Neural cell (in vitro differentiated cells): ENCODE results near the gene LZTS2.

Source experiments
- EP300 ChIP-seq: fragments of 450-650 bp; conservative IDR thresholded peaks from 2 replicates; pipeline ENCODE4 v1.6.1; 2014; ENCODE audit warnings: antibody characterized with exemption, mild to moderate bottlenecking, moderate library complexity; ENCODE audit not compliant: poor library complexity, severe bottlenecking
- EZH2 ChIP-seq: fragments of 200-600, 300-800 bp; shearing (Covaris generic), sonication (generic); IDR thresholded peaks from 2 replicates; pipeline ENCODE4 v1.6.1; 2014; ENCODE audit warnings: antibody characterized with exemption, low read length, borderline replicate concordance, mild to moderate bottlenecking; ENCODE audit not compliant: insufficient read depth, poor library complexity, severe bottlenecking
- POLR2AphosphoS5 ChIP-seq: IDR thresholded peaks from 2 replicates; pipeline ENCODE4 v1.6.1; 2012
- TF ChIP-seq, protein P1 (sequence below): fragments of 450-650 bp; IDR thresholded peaks from 2 replicates; pipeline ENCODE4 v1.5.1; 2014; ENCODE audit warnings: antibody characterized with exemption, mild to moderate bottlenecking, moderate library complexity; ENCODE audit not compliant: poor library complexity, severe bottlenecking

DNA sequence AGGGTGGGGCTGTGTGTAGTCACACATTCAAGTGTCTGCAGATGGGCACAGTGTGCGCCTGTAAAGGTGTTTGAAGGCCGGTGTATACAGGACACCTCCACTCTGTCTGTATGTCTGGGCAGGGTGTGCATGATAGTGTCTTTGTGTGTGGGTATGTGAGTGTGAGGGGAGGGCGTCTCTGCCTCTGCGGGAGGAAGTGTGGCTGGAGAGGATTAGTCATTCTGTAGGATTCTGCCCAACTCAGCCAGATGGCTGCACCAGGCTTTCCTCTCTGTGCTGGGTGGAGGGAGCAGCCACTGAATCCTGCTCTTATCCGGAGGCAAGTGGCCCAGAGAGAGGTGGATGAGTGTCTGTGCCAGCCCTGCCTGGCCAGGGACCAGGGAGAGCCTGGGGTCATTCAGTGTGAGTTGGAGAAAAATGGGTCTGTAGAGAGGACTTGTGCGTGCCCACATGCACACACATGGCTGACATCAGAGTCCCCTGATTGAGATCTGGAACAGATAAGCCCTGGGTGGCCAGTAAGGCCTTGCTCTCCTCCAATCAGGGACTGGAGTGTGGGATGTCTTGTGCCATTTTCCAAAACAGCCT is 33.1 kb downstream of the LZTS2 start:
- TF ChIP-seq, protein P1, sequence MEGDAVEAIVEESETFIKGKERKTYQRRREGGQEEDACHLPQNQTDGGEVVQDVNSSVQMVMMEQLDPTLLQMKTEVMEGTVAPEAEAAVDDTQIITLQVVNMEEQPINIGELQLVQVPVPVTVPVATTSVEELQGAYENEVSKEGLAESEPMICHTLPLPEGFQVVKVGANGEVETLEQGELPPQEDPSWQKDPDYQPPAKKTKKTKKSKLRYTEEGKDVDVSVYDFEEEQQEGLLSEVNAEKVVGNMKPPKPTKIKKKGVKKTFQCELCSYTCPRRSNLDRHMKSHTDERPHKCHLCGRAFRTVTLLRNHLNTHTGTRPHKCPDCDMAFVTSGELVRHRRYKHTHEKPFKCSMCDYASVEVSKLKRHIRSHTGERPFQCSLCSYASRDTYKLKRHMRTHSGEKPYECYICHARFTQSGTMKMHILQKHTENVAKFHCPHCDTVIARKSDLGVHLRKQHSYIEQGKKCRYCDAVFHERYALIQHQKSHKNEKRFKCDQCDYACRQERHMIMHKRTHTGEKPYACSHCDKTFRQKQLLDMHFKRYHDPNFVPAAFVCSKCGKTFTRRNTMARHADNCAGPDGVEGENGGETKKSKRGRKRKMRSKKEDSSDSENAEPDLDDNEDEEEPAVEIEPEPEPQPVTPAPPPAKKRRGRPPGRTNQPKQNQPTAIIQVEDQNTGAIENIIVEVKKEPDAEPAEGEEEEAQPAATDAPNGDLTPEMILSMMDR, result no peak
- no peak for TF ChIP-seq EP300
- TF ChIP-seq POLR2AphosphoS5, result no peak
- TF ChIP-seq EZH2, result no peak
